Measurements from ENCODE around the gene SMIM32. TPM values are rescaled to one million over a fixed set of nuclear protein-coding genes. Genes with fewer than 3 reads are reported as not detected.

Gene SMIM32
- total and polyA plus RNA-seq, 2 experiments from 2014 or later: 1.9 to 3.9 TPM

GRCh38 chr5:136164226-136164625 lies 28.7 kb downstream of the SMIM32 start:
- H3K9me2 ChIP-seq (replicated peaks; ENCODE audit: insufficient read depth): no peaks in the 10 kb centered on the region
- H3K9me3 ChIP-seq (ENCODE audit: low read depth): no peaks in the 10 kb centered on the region
- WGBS (ENCODE audit: low lambda C conversion rate, missing lambda C conversion rate): 89% methylated on average over 1 of the region's 1 CpG
- no peak overlapping the region for H3K4me2 ChIP-seq
- H3K4me3 ChIP-seq: no peak overlapping the region
- peaks cover 18% of the 10 kb centered on the region for H4K20me1 ChIP-seq (ENCODE audit: insufficient read depth, poor library complexity, severe bottlenecking)
- no peaks in the 10 kb centered on the region for H3K4me1 ChIP-seq (ENCODE audit: insufficient read depth)
- no peaks in the 10 kb centered on the region for H3K36me3 ChIP-seq (replicated peaks; ENCODE audit: insufficient read depth, low read depth)
- H2AFZ ChIP-seq: no peak overlapping the region
- no peak for DNase-seq (ENCODE audit: low spot score)
- H3K79me2 ChIP-seq: peaks cover 49% of the 10 kb centered on the region
- H3K27me3 ChIP-seq: no peaks in the 10 kb centered on the region
- TF ChIP-seq CTCF (IDR thresholded peaks at IDR 0.05; ENCODE audit: poor library complexity) (no peak), EZH2phosphoT487 (IDR thresholded peaks at IDR 0.05; ENCODE audit: low read depth, severe bottlenecking, unreplicated experiment) (no peak), EZH2 (IDR thresholded peaks at IDR 0.05; ENCODE audit: borderline replicate concordance) (no peak)
- no peak overlapping the region for H3K27ac ChIP-seq

- Histone ChIP-seq H3K4me3 (no peak overlapping the region), H3K36me3 (replicated peaks; ENCODE audit: insufficient read depth, low read depth) (no peaks in the 10 kb centered on the region), H3K9me2 (replicated peaks; ENCODE audit: insufficient read depth) (no peaks in the 10 kb centered on the region), H4K20me1 (ENCODE audit: insufficient read depth, poor library complexity, severe bottlenecking) (peaks cover 24% of the 10 kb centered on the region), H3K9me3 (ENCODE audit: low read depth) (no peaks in the 10 kb centered on the region), H2AFZ (no peak overlapping the region), H3K4me1 (ENCODE audit: insufficient read depth) (no peaks in the 10 kb centered on the region), H3K79me2 (peaks cover 57% of the 10 kb centered on the region), H3K27me3 (no peaks in the 10 kb centered on the region), H3K27ac (no peak overlapping the region), H3K4me2 (no peak overlapping the region)
- no peak for TF ChIP-seq EZH2 (IDR thresholded peaks at IDR 0.05; ENCODE audit: borderline replicate concordance)
- TF ChIP-seq CTCF (IDR thresholded peaks at IDR 0.05; ENCODE audit: poor library complexity): no peak
- WGBS (ENCODE audit: low lambda C conversion rate, missing lambda C conversion rate): 88% methylated on average over 4 of the region's 4 CpGs
- no peak for DNase-seq (ENCODE audit: low spot score)
These were observed 31.0 kb downstream of the SMIM32 start for GRCh38 chr5:136162008-136162407.

DNA sequence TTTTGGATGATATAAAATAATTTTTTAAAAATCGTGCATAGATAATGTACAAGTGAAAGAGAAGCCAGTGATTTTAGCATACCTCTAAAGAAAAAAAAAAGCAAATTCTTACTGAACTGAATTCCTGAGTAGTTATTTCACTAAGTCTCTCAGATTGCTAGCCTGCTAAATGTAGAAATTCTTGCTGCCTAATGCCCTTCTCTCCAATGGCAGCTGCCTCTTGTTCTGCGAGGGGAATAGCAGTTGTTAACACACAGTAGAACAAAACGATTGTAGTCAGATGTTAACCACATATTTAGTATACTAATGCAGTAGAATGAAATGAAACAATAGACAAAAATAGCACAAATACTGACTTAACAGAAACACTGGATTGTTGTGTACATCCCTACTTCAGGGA lies 33.5 kb downstream of the SMIM32 start:
- no peaks in the 10 kb centered on the region for H3K36me3 ChIP-seq (replicated peaks; ENCODE audit: insufficient read depth, low read depth)

More for the DNA sequence above, 33.5 kb downstream of the SMIM32 start:
- DNase-seq (ENCODE audit: low spot score): no peak
- no peaks in the 10 kb centered on the region for H3K27me3 ChIP-seq
- H3K79me2 ChIP-seq: peaks cover 70% of the 10 kb centered on the region
- H4K20me1 ChIP-seq (ENCODE audit: insufficient read depth, poor library complexity, severe bottlenecking): peaks cover 35% of the 10 kb centered on the region
- H3K4me1 ChIP-seq (ENCODE audit: insufficient read depth): no peaks in the 10 kb centered on the region
- H2AFZ ChIP-seq: no peak overlapping the region
- H3K9me2 ChIP-seq (replicated peaks; ENCODE audit: insufficient read depth): no peaks in the 10 kb centered on the region
- 61% methylated on average over 3 of the region's 3 CpGs for WGBS (ENCODE audit: low lambda C conversion rate, missing lambda C conversion rate)
- TF ChIP-seq CTCF (IDR thresholded peaks at IDR 0.05; ENCODE audit: poor library complexity) (no peak), EZH2 (IDR thresholded peaks at IDR 0.05; ENCODE audit: borderline replicate concordance) (no peak), EZH2phosphoT487 (IDR thresholded peaks at IDR 0.05; ENCODE audit: low read depth, severe bottlenecking, unreplicated experiment) (no peak)
- no peak overlapping the region for H3K4me2 ChIP-seq
- no peaks in the 10 kb centered on the region for H3K9me3 ChIP-seq (ENCODE audit: low read depth)
- no peak overlapping the region for H3K27ac ChIP-seq
- H3K4me3 ChIP-seq: no peak overlapping the region
